ENCODE measurements around the gene MARCHF3.

MARCHF3 gene

GRCh38 chr5:127012916-127013315 lies 17.4 kb downstream of the MARCHF3 start:
- no peak overlapping the region for H3K4me3 ChIP-seq (ENCODE audit: low read depth, low read length)
- TF ChIP-seq CTCF (IDR thresholded peaks at IDR 0.05; ENCODE audit: borderline replicate concordance, insufficient read depth, low read depth, low read length): no peak

- TF ChIP-seq CTCF (IDR thresholded peaks at IDR 0.05; ENCODE audit: borderline replicate concordance, insufficient read depth, low read depth, low read length): no peak
- H3K4me3 ChIP-seq (ENCODE audit: low read depth, low read length): no peak overlapping the region
These were observed 18.3 kb downstream of the MARCHF3 start for GRCh38 chr5:127011961-127012644.

GRCh38 chr5:127011153-127011552 lies 19.2 kb downstream of the MARCHF3 start:
- no peak for TF ChIP-seq CTCF (IDR thresholded peaks at IDR 0.05; ENCODE audit: borderline replicate concordance, insufficient read depth, low read depth, low read length)
- H3K4me3 ChIP-seq (ENCODE audit: low read depth, low read length): no peak overlapping the region

GRCh38 chr5:127010362-127010761 lies 20.0 kb downstream of the MARCHF3 start:
- TF ChIP-seq CTCF (IDR thresholded peaks at IDR 0.05; ENCODE audit: borderline replicate concordance, insufficient read depth, low read depth, low read length): no peak
- no peak overlapping the region for H3K4me3 ChIP-seq (ENCODE audit: low read depth, low read length)

- TF ChIP-seq CTCF (IDR thresholded peaks at IDR 0.05; ENCODE audit: borderline replicate concordance, insufficient read depth, low read depth, low read length): no peak
- H3K4me3 ChIP-seq (ENCODE audit: low read depth, low read length): no peak overlapping the region
These were observed 20.6 kb downstream of the MARCHF3 start for GRCh38 chr5:127009784-127010183.

GRCh38 chr5:127008300-127008975 lies 21.9 kb downstream of the MARCHF3 start:
- H3K4me3 ChIP-seq (ENCODE audit: low read depth, low read length): no peak overlapping the region
- no peak for TF ChIP-seq CTCF (IDR thresholded peaks at IDR 0.05; ENCODE audit: borderline replicate concordance, insufficient read depth, low read depth, low read length)

GRCh38 chr5:127007522-127007921 lies 22.8 kb downstream of the MARCHF3 start:
- no peak overlapping the region for H3K4me3 ChIP-seq (ENCODE audit: low read depth, low read length)
- no peak for TF ChIP-seq CTCF (IDR thresholded peaks at IDR 0.05; ENCODE audit: borderline replicate concordance, insufficient read depth, low read depth, low read length)

All from GM12875 (cell line).